ENCODE data around the gene GUCA2B. TPM values are rescaled to one million over a fixed set of nuclear protein-coding genes. Genes with fewer than 3 reads are reported as not detected.

Gene GUCA2B
- not detected in 2 replicates for total RNA-seq

DNA sequence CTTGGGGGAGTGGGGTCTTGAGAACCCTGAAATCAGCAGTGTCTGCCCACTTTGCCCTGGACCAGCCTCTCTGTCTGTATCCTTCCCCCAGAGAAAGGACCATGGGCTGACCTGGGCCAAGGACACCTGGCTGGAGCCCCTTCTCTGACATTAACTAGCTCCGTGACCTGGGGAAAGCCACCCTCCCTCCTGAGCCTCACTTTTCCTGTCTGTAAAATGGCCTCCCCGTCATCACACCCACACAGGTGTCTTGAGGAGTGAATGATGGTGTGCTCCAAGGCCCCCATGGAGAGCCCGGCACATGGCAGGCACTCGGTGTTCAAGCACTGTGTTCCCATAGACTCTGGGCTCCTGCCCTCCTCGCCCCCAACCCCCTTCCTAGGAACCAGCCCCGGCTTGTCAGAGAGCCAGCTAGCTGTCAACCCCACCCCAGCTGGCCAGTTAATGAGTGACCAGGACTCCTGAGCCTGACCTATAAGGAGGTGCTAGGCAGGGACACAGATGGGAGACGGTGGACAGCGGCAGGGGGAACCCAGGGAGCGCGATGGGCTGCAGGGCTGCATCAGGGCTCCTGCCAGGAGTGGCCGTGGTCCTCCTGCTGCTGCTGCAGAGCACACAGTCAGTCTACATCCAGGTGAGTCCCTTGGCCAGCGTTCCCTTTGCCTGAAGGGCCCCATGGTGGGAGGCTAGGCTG is at the start of gene GUCA2B:
Gene GUCA2B (plus strand): TSS at position 504 of the 694 bp plus-strand sequence. CDS start 41 bp downstream, at position 545.
- intact Hi-C loops (cut with micrococcal nuclease) = no loop called here

DNA sequence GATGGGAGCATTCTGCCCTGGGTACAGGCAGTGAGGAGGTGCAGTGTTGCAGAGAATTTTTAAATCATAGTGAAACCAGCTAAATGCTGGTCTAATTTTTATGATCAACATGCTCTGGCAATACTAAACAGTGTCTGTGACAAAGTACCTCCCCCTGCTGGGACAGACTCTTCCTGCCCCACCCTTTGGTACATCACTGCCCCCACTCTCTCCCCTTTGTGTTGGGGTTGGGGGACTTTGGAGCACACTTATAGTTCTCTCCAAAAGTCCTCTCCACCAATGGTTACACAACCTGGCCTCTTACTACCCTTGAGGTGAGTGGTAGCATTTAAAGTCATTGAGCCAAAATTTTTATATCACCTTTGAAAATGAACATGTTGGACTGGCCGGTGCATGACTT is 48.2 kb upstream of the GUCA2B start:
- intact Hi-C loops (cut with micrococcal nuclease) = no loop called here

DNA sequence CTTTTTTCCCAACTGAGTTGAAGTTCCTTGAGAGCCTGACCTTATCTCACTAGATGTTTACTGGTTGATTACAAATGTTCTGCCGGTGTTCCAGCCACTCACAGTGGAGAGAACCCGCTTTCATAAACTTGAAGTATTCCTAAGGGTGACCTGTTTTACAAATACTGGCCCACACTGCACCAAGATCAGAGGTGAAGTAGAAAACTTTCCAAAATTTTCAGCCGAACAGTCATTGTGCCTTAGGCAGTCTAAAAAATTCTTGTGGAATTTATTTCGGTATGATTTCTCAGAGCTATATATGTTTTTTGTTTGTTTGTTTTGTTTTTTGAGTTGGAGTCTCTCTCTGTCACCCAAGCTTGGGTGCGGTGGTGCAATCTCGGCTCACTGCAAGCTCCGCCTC is 44.9 kb upstream of the GUCA2B start:
- intact Hi-C loops (cut with micrococcal nuclease) = no loop called here

DNA sequence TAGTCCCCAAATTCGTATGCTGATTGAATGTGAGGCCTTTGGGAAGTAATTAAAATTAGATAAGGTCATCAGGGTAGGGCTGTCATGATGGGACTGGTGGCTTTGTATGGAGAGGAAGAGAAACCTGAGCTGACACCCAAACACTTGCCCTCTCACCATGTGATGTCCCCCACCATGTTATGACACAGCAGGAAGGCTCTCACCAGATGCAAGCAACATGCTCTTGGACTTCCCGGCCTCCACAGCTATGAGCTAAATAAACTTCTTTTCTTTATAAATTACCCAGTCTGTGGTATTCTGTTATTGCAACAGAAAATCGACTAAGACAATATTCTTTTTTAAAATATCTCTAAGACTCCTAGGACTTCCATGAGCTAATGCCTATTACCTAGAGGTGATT is 43.6 kb upstream of the GUCA2B start:
- intact Hi-C loops (cut with micrococcal nuclease) = no loop called here

DNA sequence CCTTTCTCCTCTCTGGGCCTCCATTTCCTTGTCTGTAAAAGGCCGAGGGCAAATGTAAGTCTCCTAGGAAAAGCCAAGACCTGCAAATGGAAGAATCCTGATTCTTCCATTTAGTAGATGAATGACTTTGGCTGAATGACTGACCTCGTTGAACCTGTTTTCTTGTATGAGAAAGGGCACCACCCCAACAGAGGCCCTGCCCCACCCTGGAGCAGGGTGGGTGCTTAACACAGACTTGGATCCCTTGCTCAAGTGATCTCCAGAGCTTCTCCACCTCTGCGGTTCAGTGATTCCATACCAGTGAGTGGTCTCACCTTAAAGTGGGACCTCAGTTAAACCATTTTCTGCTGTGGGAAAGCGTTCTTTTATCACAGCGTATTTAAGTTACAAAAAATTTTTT is 39.0 kb upstream of the GUCA2B start:
- intact Hi-C loops (cut with micrococcal nuclease) = no loop called here

DNA sequence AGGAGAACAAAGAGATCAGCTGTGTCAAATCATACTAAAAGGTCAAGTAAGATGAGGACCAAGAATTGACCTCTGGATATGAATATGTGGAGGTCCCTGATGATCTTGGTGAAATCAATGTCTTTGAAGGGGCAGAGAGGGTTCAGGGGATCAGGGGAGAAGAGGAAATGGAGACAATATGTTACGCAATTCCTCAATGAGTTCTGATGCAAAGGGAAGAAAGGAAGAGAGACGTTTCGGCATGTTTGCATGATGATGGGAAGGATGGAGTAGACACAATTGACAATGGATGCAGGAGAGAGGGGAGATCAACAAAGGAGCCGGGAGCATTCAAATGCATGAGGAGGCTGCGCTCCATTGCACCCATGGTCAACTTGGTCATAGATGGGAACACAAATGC is 36.0 kb upstream of the GUCA2B start:
- intact Hi-C loops (cut with micrococcal nuclease) = no loop called here

DNA sequence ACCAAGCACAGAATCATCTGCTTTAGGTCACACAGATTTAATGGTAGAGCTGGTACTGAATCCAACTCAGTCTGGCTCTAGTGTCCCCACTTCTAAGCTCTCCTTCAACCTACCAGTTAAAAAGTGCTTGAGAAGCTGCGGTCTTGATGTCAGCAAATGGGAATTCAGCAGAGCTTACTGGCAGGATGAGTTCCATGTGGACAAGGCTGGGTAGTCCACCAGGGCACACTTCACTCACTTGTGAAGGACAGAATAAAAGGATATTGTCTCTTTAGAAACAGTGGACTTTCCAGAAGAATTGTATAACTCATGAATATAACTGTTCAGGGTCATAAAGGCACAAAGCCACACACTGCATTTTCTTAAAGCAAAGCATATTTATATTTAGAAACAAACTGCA is 35.1 kb upstream of the GUCA2B start:
- intact Hi-C loops (cut with micrococcal nuclease) = no loop called here

DNA sequence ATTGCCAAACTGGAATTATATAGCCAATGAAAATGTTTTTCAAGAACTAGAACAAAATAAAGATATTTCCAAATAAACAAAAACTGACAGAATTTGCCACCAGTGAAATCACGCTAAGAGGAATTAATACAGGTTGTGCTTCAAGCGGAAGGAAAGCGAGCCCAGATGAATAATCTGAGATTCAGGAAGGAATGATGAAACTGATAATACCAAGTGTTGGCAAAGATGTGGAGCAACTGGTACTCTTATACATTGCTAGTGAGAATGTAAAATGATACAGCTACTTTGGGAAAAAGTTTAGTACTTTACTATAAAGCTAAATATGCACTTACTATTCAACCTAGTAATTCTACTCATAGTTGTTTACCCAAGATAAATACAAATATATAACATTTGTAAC is 30.8 kb upstream of the GUCA2B start:
- intact Hi-C loops (cut with micrococcal nuclease) = no loop called here

DNA sequence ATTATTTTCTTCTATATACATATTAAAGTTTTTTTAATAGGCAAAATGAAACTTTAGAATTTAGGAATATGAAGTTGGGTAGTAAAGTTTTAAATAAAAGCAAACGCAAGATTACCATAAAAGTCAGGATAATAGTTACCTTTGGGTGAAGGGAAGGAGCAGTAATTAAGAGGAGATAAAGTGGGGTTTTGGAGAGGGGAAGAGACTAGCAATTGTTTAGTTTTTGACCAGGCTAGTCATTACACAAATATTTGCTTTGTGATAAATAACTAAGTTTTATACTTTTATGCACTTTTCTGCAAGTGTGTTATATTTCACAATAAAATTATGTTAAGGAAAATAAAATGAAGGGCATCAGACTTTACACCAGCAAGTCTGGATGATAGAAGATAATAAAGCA is 27.7 kb upstream of the GUCA2B start:
- intact Hi-C loops (cut with micrococcal nuclease) = no loop called here

DNA sequence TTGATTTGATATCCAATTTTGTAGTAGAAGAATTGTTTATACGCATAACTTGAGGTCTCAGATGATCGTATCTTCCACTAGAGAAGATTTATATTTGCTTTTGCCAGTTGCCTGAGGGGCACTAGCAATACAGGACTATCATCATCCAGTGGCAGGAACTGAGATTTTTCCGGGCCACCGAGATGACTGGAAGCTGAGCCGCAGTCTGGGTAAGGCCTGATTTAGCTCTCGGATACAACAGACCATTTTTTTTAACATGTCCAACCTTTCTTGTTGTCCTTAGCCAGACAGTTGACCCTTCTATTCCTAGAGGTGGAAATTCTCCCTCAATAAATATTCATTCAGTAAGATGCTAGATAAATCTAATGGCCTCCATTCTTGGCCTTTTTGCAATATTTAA is 25.4 kb upstream of the GUCA2B start:
- intact Hi-C loops (cut with micrococcal nuclease) = no loop called here

DNA sequence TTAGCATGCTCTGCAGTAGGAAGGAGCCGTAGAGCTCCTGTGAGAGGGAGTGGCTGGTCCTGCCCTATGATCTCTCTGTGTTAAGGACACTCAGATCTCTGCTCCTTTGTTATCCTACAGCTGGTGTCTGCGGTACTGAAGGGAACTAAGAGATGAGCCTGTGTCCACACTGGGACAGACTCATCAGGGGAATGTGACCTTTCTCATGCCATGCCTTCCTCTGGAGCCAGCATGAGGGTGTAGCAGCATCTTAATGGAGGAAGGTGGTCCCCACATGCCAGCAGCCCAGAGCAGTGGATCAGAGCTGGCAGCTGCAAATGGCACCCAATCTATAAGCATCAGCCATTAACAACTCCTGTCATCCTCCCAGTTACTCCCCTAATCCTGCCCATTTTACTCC is 24.7 kb upstream of the GUCA2B start:
- intact Hi-C loops (cut with micrococcal nuclease) = no loop called here

DNA sequence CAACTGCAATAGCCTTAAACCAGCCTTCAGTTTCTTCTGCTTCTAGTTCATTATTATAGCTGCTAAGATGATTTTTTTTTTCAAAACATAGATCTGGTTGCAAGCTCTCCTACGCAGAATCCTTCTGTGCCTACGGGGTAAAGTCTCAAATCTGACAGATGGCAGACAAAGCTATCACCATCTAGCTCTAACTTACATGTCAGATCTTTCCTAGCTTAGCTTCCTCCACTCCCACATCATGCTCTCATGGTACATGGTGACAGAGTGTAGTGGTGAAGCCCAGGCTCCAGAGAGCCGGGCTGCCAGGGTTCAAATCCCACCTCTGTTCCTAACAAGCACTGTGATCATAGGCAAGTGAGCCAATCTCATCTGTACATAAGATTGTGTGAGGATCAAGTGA is 24.2 kb upstream of the GUCA2B start:
- intact Hi-C loops (cut with micrococcal nuclease) = no loop called here

DNA sequence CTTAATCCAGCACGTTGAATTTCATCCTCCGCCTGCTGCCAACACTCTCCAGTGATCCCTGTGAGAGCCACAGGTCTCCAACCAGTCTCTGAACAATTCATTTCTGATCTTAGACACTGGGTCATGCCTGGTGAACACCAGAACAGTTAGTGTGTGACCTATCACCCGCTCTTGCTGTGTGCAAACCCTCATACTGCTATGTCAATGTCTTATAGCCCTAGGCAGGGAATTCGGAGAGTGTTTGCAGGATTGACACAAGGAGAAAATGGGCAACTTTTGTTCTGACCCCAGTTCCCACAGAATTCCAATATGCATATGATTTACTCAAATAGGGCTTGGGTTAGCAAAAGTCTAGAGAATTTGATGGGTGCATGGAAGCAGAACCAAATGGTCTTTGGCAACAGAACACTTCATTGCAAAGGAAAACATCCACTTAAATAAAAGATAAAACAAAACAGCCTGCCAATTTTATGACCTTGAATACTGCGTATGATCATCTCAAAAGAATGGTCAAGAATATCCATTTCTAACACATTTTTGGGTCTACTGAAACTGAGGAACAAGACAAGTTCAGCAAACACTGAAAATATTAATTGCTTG is 23.0 kb upstream of the GUCA2B start:
- intact Hi-C loops (cut with micrococcal nuclease) = no loop called here

DNA sequence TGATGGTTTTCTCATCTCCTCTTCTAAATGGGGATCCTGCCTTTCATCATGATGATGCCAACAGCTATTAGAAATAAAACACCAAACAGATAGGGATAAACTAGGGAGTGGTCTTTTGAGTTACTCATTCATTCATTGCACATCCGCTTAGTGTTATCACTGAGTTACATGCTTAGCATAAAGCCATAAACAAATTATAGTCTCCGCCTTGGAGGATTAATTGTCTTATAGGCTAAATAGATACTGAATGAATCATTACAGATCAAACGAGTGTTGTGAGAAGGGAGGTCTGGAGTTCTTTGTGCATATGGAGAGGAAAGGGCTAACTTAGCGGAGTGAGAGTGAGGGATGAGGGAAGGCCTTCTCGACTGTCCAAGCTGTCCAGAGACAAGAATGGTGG is 19.8 kb upstream of the GUCA2B start:
- intact Hi-C loops (cut with micrococcal nuclease) = no loop called here

DNA sequence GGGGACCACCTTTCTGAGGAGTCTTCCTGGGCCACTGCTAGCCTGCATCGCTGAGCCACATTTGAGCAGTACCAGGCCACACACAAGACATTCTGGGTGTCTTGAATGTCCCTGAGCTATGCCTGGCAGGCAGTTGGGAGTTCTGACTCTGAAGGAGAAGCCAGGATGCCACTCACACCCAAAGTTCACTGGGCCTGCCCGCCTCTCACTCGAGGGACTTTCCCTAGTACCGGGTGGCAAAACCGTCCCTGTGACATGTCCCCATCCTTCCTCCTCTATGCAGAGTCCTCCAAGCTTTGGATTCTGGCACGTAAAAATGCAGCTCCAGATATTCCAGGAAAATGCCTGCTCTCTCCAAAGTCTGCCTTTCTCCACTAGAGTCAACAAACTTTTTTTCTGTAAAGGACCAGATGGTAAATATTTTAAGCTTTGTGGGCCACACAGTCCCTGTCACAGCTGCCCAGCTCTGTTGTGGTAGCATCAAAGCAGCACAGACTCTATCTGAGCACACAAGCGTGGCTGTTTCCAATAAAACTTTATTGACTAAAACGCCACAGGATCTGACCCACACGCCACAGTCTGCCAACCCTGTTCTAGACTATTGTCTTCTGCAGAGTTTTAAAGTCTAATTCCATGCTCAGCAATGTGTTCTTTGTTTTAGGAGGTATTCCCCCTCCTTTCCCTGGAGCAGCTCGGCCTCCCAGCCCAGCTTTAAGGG is 19.2 kb upstream of the GUCA2B start:
- intact Hi-C loops (cut with micrococcal nuclease) = no loop called here

DNA sequence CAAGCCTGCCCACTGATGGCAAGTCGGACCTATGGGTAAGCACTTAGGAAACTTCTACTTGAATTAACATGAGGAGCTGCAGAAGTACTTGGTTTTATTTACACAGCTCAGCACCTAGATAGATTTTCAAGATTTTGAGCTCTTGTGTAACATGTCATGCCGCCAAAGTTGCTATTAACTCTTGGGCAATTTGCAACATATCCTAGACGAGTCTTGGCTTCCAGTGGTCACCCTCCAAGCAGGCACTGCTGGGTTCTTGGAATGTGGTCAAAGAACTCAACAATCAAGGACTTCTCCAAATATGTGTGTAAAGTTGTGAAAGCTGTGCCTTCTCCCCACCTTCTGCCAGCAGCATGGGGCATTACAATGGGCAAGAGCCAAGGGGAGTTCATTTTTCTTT is 17.8 kb upstream of the GUCA2B start:
- intact Hi-C loops (cut with micrococcal nuclease) = no loop called here

DNA sequence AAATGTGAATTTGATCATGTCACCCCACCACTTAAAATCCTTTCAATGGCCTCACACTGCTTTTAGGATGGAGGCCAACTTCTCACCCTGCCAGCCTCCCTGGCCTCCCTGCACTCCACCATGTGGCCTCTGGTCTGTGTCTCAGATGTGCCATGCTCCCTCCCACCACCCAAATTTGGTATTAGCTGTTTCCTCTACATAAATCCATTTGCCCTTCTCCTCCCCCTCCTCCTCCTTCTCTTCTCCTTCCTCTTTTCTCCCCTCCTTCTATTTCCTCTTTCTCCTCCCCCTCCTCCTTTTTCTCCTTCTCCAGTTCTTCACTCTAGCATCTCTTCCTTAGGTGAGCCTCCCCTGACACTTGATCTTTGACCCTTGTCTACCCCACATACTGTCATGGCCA is 16.7 kb upstream of the GUCA2B start:
- intact Hi-C loops (cut with micrococcal nuclease) = no loop called here

DNA sequence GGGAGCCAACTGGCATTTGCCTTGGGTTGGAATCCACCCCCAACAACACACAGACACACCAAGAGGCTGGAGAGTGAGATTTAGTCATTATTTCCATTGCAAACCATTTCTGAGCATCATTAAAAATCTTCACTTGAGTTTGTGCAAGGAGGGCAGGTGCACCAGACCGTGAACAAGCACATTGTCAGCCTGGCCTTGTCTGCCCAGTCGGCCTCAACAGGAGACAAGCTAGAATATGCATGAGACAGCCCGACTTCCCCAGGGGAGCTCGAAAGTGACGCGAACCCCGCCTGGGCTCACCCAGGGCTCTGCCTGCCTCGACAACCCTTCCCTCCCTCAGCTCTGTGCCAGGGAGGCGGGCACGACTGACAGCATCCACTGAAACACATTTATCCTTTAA is 15.4 kb upstream of the GUCA2B start:
- intact Hi-C loops (cut with micrococcal nuclease) = no loop called here

DNA sequence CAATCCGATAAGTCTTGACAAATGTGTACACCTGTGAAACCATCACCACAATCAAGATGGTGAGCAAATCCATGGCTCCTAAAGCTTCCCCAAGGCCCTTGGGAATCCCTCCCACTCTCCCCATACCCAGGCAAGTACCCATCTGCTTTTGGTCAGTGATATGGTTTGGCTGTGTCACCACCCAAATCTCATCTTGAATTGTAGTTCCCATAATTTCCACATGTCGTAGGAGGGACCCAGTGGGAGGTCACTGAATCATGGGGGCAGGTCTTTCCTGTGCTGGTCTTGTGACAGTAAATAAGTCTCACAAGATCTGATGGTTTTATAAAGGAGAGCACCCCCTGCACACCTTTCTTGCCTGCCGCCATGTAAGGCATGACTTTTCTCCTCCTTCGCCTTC is 14.6 kb upstream of the GUCA2B start:
- intact Hi-C loops (cut with micrococcal nuclease) = no loop called here

DNA sequence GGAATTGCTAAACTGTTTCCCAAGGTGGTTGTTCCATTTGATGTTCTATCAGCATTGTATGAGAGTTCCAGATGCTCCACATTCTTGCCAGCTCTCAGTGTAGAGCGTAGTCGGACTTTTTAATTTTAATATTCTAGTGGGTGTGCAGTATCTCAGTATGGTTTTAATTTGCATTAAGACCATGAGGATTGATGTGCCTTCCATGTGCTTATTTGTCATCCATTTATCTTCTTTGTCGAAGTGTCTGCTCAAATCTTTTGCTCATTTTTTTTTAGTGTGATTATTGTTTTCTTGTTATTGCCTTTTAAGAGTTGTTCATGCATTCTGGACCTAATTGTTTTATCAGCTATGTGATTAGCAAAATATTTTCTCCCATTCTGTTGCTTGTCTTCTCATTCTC is 13.8 kb upstream of the GUCA2B start:
- intact Hi-C loops (cut with micrococcal nuclease) = no loop called here

DNA sequence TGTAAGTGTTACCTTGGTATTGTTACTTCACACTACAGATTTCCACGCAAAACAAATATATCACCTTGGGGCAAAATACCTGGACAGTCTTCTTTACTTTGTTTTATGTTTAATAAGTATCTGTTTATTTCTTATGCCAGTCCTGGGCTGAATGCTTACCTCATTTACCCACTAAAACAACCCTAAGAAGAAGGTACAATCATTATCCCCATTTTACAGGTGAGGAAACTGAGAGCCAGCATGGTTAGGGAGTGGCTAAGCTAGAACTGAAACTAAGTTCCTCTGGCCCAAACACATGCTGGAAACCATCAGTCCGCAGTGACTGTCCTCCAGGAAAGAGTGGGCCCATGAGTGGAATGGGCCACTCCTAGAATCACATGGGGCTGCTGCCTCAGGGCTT is 13.0 kb upstream of the GUCA2B start:
- intact Hi-C loops (cut with micrococcal nuclease) = loop anchor here (10.0 kb wide), 1 partner anchor 565 kb away; no protein-coding TSS in a partner anchor

DNA sequence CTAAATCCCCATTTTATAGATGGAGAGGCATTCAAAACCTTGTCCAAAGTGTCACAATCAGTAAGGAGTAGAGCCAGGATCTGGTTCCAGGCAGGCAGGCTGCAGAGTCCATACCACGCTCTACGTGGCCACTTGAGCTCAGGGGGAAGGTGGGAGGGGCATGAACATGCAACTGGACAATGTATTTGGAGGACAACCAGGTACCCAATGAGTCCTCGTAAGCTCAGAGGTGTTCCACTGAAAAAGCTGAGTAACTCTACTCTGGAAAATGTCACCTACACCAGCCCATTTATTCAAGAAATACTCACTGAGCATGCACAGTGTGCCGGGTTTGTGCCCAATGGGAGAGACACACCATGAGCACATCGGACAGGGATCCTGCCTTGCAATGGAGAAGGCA is 11.2 kb upstream of the GUCA2B start:
- intact Hi-C loops (cut with micrococcal nuclease) = loop anchor here (10.0 kb wide), 1 partner anchor 567 kb away; no protein-coding TSS in a partner anchor
